DMS 273 (cell line): ENCODE measurements around the gene LAMTOR5.
"Not testable (repeated sequence)": the region's sequence is repeated elsewhere in the genome, so short reads cannot be mapped to it uniquely, and the experiment has no call there.

Experiments used
- DNase-seq: peaks from one replicate; lab custom pipeline; 2025; ENCODE audit not compliant: unreplicated experiment; lab: John Stamatoyannopoulos, UW

LAMTOR5 gene

DNA sequence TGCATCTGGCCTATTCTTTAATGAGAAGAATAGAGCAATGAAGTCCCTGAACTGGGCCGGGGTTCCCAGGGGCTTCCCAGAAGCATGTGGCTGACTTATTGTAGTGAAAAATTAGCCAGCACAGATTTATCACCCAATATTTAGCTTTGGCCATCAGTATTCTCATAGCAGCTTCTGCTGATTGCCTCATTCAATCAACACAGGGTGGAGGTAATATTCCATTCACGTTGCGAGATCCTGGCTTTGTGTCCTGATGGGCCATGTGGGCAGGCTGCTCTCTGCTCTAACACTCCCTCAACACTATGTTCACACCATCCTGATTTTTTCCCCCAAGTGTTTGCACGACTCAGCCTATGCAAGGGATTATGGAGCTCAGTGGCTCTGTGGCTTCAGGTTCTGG is 21.5 kb upstream of the LAMTOR5 start:
- DNase-seq = no peak

DNA sequence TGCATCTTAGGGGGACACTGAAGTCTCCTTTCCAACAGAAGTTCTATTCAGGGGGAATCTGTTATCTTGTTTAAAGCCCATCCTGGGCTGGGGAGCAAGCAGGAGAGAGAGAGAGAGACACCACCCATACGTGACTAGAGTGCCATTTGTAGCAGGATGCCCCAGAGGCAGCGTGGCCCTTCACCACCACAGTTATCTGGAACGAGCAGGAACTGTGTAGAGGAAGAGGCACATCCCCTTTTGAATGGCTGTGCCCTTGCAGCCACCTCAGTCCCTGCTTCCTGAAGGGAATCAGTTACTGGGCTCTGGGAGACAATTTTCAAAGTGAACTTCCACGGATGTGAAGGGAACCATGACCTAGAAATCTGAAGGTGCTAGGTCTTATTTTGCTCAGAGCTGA is 19.4 kb upstream of the LAMTOR5 start:
- no peak for DNase-seq

DNA sequence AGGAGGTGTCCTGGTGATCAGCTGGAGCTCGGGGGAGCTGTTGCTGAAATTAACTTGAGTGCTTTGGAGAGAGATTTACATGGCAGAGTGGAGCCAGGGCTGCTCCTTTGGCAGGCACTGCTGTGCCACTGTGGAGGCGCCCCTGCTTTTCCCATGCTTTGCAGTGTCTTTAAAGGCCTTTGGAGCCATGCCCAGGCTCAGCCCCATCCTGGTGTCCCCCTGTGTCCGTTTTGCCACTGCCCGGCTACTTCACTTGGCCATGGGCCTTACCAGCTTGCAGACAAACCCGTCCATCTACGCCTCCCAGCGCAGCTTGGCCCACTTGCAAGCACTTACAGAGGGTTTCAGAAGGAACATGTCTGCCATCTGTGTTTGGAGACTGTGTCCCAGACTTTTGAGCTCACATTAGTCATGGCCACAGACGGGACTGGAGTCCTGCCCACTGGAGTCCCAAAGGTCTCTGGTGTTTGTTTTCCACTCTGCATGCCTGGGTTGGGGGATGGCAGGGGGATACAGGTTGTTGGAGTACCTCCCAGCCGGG is 18.2 kb upstream of the LAMTOR5 start:
- DNase-seq = no peak

DNA sequence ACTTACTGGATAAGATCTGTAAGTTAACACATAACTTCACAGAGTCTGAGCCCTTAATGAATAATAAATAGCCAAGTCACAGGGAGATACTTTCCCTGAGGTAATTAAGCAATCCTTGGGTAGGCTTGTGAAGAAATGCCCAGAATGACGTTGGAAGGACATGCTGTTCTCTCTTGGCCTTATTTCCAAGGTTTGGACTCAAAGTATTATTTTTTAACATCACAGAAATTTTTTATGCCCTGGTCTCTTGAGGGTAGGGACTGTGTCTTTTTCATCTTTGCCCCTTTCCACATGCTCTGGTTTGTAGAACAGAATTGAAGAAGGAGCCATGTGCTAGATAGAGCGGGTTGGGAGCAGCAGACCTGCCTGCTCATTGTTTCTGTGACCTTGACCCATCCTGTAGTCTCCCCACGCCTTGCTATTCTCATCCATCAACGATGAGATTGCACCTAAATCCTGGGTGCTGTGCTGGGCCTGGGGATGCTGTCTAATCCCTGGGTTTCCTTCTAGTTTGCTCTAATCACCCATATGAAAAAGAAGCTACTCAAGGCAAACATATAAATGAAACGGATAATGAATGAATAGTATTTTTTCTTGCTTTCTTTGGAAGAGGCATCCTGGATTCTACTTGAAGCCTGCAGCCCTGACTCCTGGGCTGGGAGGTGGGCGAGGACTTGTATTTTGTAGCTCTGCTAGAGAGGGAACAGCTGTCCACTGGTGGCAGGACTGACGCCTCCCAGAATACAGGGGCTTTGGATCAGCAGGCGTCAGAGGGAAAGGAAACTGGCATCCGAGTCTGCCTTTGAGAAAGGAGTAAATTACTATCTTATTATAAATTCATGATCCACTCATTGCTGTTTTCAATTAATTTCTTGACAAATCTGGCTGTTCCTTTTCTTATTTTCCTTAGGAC is 17.5 kb upstream of the LAMTOR5 start:
- DNase-seq = peak; percentile 26

DNA sequence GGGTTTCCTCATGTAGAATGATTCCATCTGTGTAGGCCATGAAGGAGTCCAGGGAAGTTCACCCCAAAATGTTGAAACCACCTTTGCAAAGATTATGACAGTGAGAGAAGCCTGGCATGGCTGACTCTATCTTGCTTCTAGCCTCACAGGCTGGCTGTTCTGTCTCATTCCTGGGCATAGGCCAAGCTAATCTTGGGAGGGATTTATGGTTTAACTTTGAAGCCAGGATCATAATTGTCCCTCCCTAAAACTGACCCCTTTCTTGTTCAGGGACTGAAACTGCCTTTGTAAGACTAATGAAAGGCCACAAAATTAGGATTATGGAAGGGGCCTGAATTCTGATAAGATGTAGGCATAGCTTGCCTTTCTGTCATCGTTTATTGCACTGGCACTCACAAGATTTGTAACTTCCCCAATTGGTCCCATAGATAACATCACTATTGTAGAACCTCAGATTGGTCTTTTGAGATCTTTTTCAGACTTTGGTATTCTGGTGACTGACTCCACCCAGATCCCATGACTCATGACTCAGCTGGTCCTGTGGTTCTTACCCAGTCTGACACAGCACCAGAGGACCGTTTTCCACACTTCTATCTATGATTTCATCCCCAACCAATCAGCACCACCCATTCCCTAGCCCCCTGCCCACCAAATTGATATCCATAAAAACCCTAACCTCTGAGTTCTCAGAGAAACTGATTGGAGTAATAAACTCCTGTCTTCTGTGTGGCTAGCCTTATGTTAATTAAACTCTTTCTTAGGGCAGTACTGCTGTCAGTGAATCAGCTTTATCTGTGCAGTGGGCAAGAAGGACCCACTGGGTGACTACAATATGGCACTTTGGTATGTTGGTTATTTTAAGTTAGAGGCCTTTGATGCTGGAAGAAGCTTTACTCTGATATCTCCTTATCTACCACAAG is 13.6 kb upstream of the LAMTOR5 start:
- DNase-seq = no peak

DNA sequence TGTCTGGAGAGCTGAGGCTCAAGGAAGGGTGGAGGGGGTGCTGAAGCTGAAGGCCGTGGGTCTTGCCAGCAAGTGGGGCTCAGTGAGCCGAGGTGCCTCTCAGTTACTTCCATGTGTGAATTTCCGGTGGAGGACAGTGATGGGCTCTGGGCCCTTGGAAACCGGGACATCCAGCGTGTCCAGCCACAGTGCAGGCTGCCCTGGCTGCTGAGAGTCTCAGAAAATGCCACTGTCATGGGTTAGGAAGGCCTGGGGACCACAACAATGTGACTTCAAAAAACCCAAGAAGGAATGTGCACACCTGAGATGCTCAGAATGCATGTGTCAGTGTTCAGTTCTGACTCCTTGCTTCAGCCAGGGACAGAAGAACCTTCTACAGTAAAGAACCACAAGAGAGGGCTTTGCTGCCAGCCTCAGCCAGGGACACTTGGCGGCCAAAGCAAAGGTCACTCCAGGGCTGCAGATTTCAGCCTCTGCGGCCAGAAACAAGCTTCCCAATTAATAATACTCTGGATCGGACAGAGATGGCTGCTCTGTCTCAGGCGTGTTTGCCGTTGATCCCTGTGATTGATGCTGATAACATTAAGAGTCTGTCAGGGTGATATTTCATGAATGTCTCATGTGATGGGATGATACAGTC is 12.6 kb upstream of the LAMTOR5 start:
- no peak for DNase-seq

DNA sequence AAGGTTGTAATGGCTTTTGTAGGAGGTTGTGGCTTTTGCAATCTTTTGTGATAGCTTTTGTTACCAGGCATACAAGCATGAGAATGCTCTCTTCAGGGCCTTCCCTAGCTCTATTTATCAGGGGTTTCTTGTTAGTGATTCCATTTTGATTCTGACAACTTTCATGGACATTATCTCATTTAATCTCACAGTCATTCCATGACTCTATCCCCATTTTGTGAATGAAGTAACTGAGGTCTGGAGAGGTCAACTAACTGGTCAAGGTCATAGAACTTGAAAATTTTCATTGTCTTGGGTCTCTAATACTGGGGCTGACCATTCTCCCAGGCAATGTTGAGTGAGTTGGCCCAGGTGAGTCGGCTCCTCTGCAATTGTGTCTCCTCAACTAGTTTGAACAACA is 11.2 kb upstream of the LAMTOR5 start:
- no peak for DNase-seq

DNA sequence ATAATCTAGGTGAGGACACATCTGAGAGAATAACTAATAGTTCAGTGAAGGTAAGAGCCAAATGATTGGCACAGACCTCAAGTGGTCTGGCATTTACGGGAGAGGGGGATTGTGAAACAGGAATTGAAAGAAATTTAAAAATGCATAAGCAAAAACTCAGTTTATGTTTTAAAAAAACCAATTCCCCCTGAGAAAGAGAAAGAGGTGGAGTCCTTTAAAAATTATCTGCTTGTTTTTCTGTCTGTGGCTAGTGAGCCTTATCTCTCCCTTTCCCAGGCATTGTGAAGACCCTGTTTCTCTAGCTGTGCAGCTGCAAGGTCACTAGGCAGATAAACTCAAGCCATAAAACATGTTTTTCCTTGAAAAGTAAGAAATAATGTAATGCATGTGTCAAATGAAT is 5.6 kb upstream of the LAMTOR5 start:
- not testable (repeated sequence) for DNase-seq

DNA sequence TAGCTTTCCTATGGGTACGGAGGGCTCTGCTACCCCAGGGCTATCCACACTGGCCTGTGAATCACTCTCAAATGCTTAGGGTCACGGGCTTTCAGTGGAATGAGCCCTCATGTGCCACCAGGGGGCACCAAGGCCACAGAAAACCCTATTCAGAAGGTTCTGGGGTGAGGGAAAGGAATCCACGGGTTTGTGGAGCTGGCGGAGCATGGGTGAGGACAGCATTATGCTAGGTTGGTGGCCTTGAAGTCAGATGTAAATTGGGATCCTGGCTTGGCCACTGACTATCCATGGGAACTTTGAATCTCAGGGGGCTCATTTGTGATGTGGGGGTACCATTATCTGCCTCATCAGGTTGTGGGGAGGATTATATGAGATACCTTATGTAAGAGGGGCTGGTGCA is 5.1 kb upstream of the LAMTOR5 start:
- peak; percentile 85 for DNase-seq

DNA sequence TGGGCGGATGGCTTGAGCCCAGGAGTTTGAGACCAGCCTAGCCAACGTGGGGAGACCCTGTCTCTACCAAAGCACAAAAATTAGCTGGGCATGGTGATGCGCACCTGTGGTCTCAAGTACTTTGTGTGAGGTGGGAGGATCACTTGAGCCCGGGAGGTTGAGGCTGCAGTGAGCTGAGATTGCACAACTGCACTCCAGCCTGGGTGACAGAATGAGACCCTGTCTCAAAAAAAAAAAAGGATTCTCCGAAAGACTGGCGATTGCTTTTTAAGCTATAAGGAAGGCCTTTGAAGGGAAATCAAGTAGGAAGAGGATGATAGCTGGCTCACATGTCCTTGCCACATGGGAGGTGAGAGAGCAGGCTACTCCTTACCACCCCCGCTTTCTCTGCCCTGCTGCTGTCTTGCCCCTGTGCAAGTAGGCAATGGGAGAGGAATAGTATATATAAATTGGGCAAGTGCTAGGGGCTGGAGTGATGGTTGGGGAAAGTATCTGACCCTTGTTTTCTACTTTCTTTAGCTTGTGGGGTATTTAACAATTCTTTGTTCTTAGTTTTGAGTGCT is 3.8 kb upstream of the LAMTOR5 start:
- no peak for DNase-seq

DNA sequence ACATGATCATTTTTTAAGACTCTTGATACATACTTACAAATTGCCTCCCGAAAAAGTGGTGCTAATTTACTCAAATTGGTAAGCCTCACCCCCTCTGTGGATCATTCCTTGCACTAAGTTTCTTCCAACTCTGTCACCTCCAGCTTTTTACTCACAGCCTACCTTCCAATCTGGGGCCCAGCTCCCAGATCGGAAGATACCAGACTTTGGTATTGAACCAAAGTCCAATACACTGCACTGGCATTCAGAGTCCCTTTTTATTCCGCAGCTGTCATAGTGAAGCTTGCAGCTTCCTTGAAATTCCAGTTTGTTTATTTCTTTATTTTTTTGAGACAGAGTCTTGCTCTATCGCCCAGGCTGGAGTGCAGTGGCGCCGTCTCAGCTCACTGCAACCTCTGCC is 1.8 kb upstream of the LAMTOR5 start:
- no peak for DNase-seq

DNA sequence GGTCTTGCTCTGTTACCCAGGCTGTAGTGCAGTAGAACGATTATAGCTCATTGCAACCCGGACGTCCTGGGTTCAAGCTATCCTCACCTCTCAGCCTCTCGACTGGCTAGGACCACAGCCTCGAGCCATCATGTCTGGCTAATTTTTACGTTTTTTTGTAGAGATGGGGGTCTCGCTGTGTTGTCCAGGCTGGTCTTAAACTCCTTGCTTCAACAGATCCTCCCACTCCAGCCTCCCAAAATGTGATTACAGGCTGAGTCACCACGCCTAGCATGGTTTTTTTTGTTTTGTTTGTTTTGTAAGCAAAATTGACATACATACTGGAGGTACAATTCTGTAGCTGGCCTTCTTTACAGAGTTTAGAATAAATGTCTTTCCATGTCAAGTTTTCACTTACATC is 994 bp upstream of the LAMTOR5 start:
- DNase-seq = no peak

DNA sequence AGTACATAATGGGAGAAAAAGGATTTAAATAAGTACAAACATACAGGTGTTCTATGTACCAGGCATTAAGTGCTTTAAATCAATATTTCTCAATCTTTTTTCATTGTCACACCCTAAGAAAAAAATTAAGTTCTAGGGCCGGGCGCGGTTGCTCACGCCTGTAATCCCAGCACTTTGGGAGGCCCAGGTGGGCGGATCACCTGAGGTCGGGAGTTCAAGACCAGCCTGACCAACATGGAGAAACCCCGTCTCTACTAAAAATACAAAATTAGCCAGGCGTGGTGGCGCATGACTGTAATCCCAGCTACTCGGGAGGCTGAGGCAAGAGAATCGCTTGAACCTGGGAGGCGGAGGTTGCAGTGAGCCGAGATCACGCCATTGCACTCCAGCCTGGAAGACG is 1.1 kb downstream of the LAMTOR5 start:
- not testable (repeated sequence) for DNase-seq

DNA sequence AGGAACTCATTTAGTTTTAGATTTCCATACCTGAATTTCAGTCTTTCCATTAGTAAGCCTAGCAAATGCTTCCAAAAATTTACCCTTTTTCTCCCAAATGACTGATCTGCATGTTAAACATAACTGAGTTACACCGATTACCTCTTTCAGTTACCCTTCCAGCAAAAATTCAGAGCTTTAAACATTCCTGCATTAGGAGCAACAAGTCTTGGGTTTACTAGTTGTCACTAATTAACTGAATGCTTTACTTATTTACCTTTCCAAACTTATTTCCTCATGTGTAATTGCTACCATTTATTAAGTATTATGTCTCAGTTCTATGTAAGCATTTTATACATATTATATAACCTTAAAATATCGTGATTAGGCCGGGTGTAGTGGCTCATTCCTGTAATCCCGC is 3.1 kb downstream of the LAMTOR5 start:
- no peak for DNase-seq

DNA sequence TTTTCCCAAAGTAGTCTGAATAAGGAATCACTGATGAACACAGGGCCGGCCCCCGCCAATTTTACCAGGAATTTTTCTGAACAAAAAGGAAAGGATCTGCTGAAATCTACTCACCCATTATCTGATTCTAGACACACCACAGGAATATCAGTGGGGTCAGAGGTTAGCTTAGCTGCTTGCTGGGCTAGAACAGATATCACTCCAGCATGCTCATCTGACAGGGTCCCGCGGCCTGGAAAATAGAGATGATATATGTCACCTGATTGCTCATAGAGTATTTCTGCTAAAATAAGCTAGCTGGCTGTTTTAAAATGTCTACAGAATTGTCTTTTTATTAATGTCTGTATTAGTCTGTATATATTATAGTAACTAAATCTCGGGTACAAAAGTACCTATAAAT is 3.7 kb downstream of the LAMTOR5 start:
- DNase-seq = no peak

DNA sequence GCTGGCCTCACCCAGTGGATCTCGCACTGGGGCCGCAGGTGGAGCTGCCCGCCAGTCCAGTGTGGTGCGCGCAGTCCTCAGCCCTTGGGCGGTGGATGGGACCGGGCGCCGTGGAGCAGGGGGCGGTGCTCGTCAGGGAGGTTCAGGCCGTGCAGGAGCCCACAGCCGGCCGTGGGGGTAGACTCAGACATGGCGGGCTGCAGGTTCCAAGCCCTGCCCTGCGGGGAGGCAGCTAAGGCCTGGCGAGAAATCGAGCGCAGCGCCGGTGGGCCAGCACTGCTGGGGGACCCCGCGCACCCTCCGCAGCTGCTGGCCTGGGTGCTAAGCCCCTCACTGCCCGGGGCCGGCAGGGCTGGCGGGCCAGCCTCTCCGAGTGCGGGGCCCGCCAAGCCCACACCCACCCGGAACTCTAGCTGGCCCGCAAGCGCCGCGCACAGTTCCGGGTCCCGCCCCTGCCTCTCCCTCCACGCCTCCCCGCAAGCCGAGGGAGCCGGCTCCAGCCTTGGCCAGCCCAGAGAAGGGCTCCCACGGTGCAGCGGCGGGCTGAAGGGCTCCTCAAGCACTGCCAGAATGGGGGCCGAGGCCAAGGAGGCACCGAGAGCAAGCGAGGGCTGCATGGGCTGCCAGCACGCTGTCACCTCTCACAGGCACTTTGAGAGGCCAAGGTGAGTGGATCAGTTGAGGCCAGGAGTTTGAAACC is 11.1 kb downstream of the LAMTOR5 start:
- not testable (repeated sequence) for DNase-seq

DNA sequence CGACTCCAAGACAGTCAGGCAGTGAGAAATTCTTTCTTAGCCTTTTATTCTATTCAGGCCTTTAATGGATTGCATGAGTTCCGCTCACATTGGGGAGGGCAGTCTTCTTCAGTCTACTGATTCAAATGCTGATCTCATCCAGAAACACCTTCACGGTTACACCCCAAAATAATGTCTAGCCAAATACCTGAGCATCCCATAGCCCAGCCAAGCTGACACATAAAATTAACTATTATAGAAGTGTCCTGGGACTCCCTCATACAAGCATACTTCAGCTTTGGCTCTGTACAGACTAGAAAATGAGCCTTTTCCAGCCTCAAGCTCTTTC is 13.0 kb downstream of the LAMTOR5 start:
- DNase-seq = no peak

DNA sequence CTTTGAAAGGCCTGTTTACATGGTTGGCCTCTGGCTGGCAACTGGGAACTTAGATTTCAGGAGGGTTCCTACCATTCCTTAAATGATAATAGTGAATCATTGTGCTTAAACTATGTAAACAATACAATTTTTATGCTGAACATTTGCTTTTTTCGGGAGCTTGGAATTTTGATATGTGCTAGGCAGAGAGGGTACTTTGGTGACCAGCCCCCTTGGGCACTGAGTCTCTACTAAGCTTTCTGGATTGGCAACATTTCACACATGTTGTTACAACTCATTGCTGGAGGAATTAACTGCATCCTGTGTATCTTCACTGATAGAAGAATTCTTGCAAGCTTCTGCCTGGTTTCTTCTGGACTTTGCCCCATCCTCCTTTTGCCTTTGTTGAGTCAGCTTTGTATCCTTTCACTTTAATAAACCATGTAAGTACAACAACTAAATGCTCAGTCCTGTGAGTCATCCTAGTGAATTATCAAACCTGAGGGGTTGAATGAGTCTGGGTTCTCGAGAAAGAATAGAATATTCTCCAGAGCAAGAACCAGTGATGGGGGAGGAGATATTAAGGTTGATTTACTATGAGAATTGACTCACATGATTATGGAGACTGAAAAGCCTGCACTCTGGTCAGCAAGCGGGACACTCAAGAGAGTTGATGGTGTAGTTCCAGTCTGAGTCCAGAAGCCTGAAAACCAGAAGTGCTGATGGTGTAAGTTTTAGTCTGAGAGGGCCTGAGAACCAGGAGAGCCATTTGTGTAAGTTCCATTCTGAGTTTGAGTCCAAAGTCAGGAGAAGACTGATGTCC is 13.6 kb downstream of the LAMTOR5 start:
- no peak for DNase-seq

DNA sequence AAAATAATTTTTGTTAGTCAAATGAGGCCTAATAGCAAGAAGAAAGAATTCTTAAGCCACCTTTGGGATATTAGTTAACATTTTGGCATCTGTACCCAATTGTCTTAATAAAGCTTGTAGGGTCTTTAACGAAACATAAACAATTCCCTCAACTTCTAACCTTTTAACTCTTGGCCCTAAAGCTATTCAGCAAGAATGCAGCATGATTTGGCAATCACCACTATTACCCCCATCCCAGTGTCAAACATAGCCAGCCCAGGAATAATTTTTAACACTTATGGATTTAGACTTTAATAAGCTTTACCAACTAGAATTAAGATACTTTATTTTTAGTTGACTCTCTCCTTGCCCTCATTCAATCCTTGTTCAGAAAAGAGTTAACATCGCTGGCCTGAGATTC is 14.2 kb downstream of the LAMTOR5 start:
- no peak for DNase-seq
